ENCODE results near the gene SLC2A6. TPM values are rescaled to one million over a fixed set of nuclear protein-coding genes. Genes with fewer than 3 reads are reported as not detected.

Gene SLC2A6
- total and polyA plus RNA-seq, 5 donors: 1.7 to 4.0 (median 3.6) TPM

- no peaks in the 10 kb centered on the region for H3K27me3 ChIP-seq (ENCODE audit: control insufficient read depth, insufficient read depth)
- H3K9me3 ChIP-seq (ENCODE audit: control insufficient read depth, low read length): no peaks in the 10 kb centered on the region
- WGBS: 88% methylated on average over 21 of the region's 21 CpGs
- H3K4me3 ChIP-seq (ENCODE audit: low read length): no peak overlapping the region
- DNase-seq (peak; percentile 4 to 57 (median 55)), ATAC-seq (no peak)
- intact Hi-C loops (cut with DNase I): no loop called here
- no peak overlapping the region for H3K27ac ChIP-seq (ENCODE audit: low read length)
- H3K4me1 ChIP-seq (ENCODE audit: control insufficient read depth, insufficient read depth, low read length): no peaks in the 10 kb centered on the region
Observed at GRCh38 chr9:133521122-133522072, 42.5 kb upstream of the SLC2A6 start.

- DNase-seq (peak; percentile 6 to 47 (median 39)), ATAC-seq (no peak)
- intact Hi-C loops (cut with DNase I): no loop called here
- no peaks in the 10 kb centered on the region for H3K4me1 ChIP-seq (ENCODE audit: control insufficient read depth, insufficient read depth, low read length)
- no peaks in the 10 kb centered on the region for H3K27me3 ChIP-seq (ENCODE audit: control insufficient read depth, insufficient read depth)
- WGBS: 89% methylated on average over 24 of the region's 24 CpGs
- H3K27ac ChIP-seq (ENCODE audit: low read length): no peak overlapping the region
- no peak overlapping the region for H3K4me3 ChIP-seq (ENCODE audit: low read length)
- no peaks in the 10 kb centered on the region for H3K9me3 ChIP-seq (ENCODE audit: control insufficient read depth, low read length)
Observed at GRCh38 chr9:133520121-133520835, 41.4 kb upstream of the SLC2A6 start.

- intact Hi-C loops (cut with DNase I): no loop called here
- Histone ChIP-seq H3K4me1 (ENCODE audit: control insufficient read depth, insufficient read depth, low read length) (peaks cover under 1% of the 10 kb centered on the region), H3K9me3 (ENCODE audit: control insufficient read depth, low read length) (no peaks in the 10 kb centered on the region), H3K27me3 (ENCODE audit: control insufficient read depth, insufficient read depth) (no peaks in the 10 kb centered on the region), H3K27ac (ENCODE audit: low read length) (no peak overlapping the region), H3K4me3 (ENCODE audit: low read length) (no peak overlapping the region)
- ATAC-seq (no peak), DNase-seq (peak in 1 of 3 donors; percentile 5)
- WGBS: 68% methylated on average over 7 of the region's 7 CpGs
Observed at GRCh38 chr9:133519693-133520092, 40.8 kb upstream of the SLC2A6 start.

GRCh38 chr9:133518706-133519449 lies 40.0 kb upstream of the SLC2A6 start:
- WGBS: 93% methylated on average over 27 of the region's 27 CpGs
- intact Hi-C loops (cut with DNase I): no loop called here
- peak; percentile 4 to 41 (median 31) for DNase-seq

GRCh38 chr9:133518200-133518599 lies 39.3 kb upstream of the SLC2A6 start:
- Histone ChIP-seq H3K4me3 (ENCODE audit: low read length) (no peak overlapping the region), H3K27ac (ENCODE audit: low read length) (no peak overlapping the region), H3K9me3 (ENCODE audit: control insufficient read depth, low read length) (no peaks in the 10 kb centered on the region), H3K27me3 (ENCODE audit: control insufficient read depth, insufficient read depth) (no peaks in the 10 kb centered on the region), H3K4me1 (ENCODE audit: control insufficient read depth, insufficient read depth, low read length) (peaks cover 6% of the 10 kb centered on the region)
- DNase-seq: peak; percentile 4 to 25 (median 21)
- no peak for ATAC-seq
- intact Hi-C loops (cut with DNase I): no loop called here
- WGBS: 91% methylated on average over 5 of the region's 5 CpGs

More at GRCh38 chr9:133518706-133519449, 40.0 kb upstream of the SLC2A6 start:
- H3K4me1 ChIP-seq (ENCODE audit: control insufficient read depth, insufficient read depth, low read length): peaks cover 4% of the 10 kb centered on the region
- H3K9me3 ChIP-seq (ENCODE audit: control insufficient read depth, low read length): no peaks in the 10 kb centered on the region
- ATAC-seq: no peak
- no peaks in the 10 kb centered on the region for H3K27me3 ChIP-seq (ENCODE audit: control insufficient read depth, insufficient read depth)
- H3K4me3 ChIP-seq (ENCODE audit: low read length): no peak overlapping the region
- no peak overlapping the region for H3K27ac ChIP-seq (ENCODE audit: low read length)

GRCh38 chr9:133517711-133518110 lies 38.8 kb upstream of the SLC2A6 start:
- Histone ChIP-seq H3K27me3 (ENCODE audit: control insufficient read depth, insufficient read depth) (no peaks in the 10 kb centered on the region), H3K9me3 (ENCODE audit: control insufficient read depth, low read length) (no peaks in the 10 kb centered on the region), H3K27ac (ENCODE audit: low read length) (no peak overlapping the region), H3K4me3 (ENCODE audit: low read length) (no peak overlapping the region), H3K4me1 (ENCODE audit: control insufficient read depth, insufficient read depth, low read length) (peaks cover 8% of the 10 kb centered on the region)
- no peak for ATAC-seq
- peak in 2 of 3 donors; percentile 44 to 47 for DNase-seq
- 82% methylated on average over 8 of the region's 8 CpGs for WGBS
- intact Hi-C loops (cut with DNase I): no loop called here

- Histone ChIP-seq H3K4me3 (ENCODE audit: low read length) (no peak overlapping the region), H3K4me1 (ENCODE audit: control insufficient read depth, insufficient read depth, low read length) (peaks cover 8% of the 10 kb centered on the region), H3K27ac (ENCODE audit: low read length) (no peak overlapping the region), H3K9me3 (ENCODE audit: control insufficient read depth, low read length) (no peaks in the 10 kb centered on the region), H3K27me3 (ENCODE audit: control insufficient read depth, insufficient read depth) (no peaks in the 10 kb centered on the region)
- intact Hi-C loops (cut with DNase I): no loop called here
- no peak for ATAC-seq
- DNase-seq: peak in 2 of 3 donors; percentile 34 to 48
- 94% methylated on average over 9 of the region's 9 CpGs for WGBS
Observed at GRCh38 chr9:133516961-133517350, 38.1 kb upstream of the SLC2A6 start.

GRCh38 chr9:133516256-133516960 lies 37.5 kb upstream of the SLC2A6 start:
- H3K4me3 ChIP-seq (ENCODE audit: low read length): no peak overlapping the region
- no peak for ATAC-seq
- H3K27ac ChIP-seq (ENCODE audit: low read length): no peak overlapping the region
- intact Hi-C loops (cut with DNase I): no loop called here
- H3K27me3 ChIP-seq (ENCODE audit: control insufficient read depth, insufficient read depth): no peaks in the 10 kb centered on the region
- H3K4me1 ChIP-seq (ENCODE audit: control insufficient read depth, insufficient read depth, low read length): peaks cover 8% of the 10 kb centered on the region
- 79% methylated on average over 11 of the region's 11 CpGs for WGBS
- no peaks in the 10 kb centered on the region for H3K9me3 ChIP-seq (ENCODE audit: control insufficient read depth, low read length)
- DNase-seq: peak; percentile 16 to 55 (median 49)

GRCh38 chr9:133515615-133516255 lies 36.8 kb upstream of the SLC2A6 start:
- no peak for ATAC-seq
- Histone ChIP-seq H3K27me3 (ENCODE audit: control insufficient read depth, insufficient read depth) (no peaks in the 10 kb centered on the region), H3K27ac (ENCODE audit: low read length) (no peak overlapping the region), H3K9me3 (ENCODE audit: control insufficient read depth, low read length) (no peaks in the 10 kb centered on the region), H3K4me1 (ENCODE audit: control insufficient read depth, insufficient read depth, low read length) (peaks cover 8% of the 10 kb centered on the region), H3K4me3 (ENCODE audit: low read length) (no peak overlapping the region)
- intact Hi-C loops (cut with DNase I): no loop called here
- WGBS: 84% methylated on average over 17 of the region's 17 CpGs
- peak; percentile 16 to 44 (median 33) for DNase-seq

GRCh38 chr9:133515240-133515610 lies 36.3 kb upstream of the SLC2A6 start:
- Histone ChIP-seq H3K4me3 (ENCODE audit: low read length) (no peak overlapping the region), H3K4me1 (ENCODE audit: control insufficient read depth, insufficient read depth, low read length) (peaks cover 8% of the 10 kb centered on the region), H3K27me3 (ENCODE audit: control insufficient read depth, insufficient read depth) (no peaks in the 10 kb centered on the region), H3K27ac (ENCODE audit: low read length) (no peak overlapping the region), H3K9me3 (ENCODE audit: control insufficient read depth, low read length) (no peaks in the 10 kb centered on the region)
- no peak for ATAC-seq
- 94% methylated on average over 10 of the region's 10 CpGs for WGBS
- intact Hi-C loops (cut with DNase I): no loop called here
- peak; percentile 13 to 57 (median 51) for DNase-seq
